ENCODE data around the gene METRN.

The METRN gene

GRCh38 chr16:707062-707538 lies 7.8 kb upstream of the METRN start:
- no peaks in the 10 kb centered on the region for H3K36me3 ChIP-seq (replicated peaks; ENCODE audit: insufficient read depth, low read length)
- no peak for TF ChIP-seq CTCF (IDR thresholded peaks at IDR 0.05; ENCODE audit: low read length)
- no peak for TF ChIP-seq EZH2 (optimal IDR thresholded peaks at IDR 0.05; ENCODE audit: low read depth, low read length)
- no peak for TF ChIP-seq EZH2phosphoT487 (IDR thresholded peaks at IDR 0.05; ENCODE audit: low read length)
- H3K9ac ChIP-seq (ENCODE audit: low read length): no peak overlapping the region
- no peak overlapping the region for H3K27ac ChIP-seq (ENCODE audit: low read length)
- no peaks in the 10 kb centered on the region for H3K4me1 ChIP-seq (ENCODE audit: low read length)
- peaks cover 75% of the 10 kb centered on the region for H3K27me3 ChIP-seq (replicated peaks; ENCODE audit: insufficient read depth, low read length)
- no peak overlapping the region for H3K4me2 ChIP-seq (ENCODE audit: low read depth, low read length)
- no peaks in the 10 kb centered on the region for H4K20me1 ChIP-seq (ENCODE audit: insufficient read depth, low read length)
- no peaks in the 10 kb centered on the region for H3K9me2 ChIP-seq (replicated peaks; ENCODE audit: insufficient read depth, low read length)
- H3F3A ChIP-seq (ENCODE audit: insufficient read depth, low read length): no peaks in the 10 kb centered on the region
- no peak for DNase-seq
- no peak overlapping the region for H3K4me3 ChIP-seq (ENCODE audit: low read length)
- no peaks in the 10 kb centered on the region for H3K9me3 ChIP-seq (replicated peaks; ENCODE audit: insufficient read depth, low read length)
- H3K79me2 ChIP-seq (ENCODE audit: low read length): no peaks in the 10 kb centered on the region
- H2AFZ ChIP-seq (ENCODE audit: low read length): no peak overlapping the region

GRCh38 chr16:708019-708418 lies 6.9 kb upstream of the METRN start:
- no peak overlapping the region for H3K4me3 ChIP-seq (ENCODE audit: low read length)
- no peaks in the 10 kb centered on the region for H3F3A ChIP-seq (ENCODE audit: insufficient read depth, low read length)
- no peak overlapping the region for H2AFZ ChIP-seq (ENCODE audit: low read length)
- H3K4me1 ChIP-seq (ENCODE audit: low read length): no peaks in the 10 kb centered on the region
- no peaks in the 10 kb centered on the region for H3K36me3 ChIP-seq (replicated peaks; ENCODE audit: insufficient read depth, low read length)
- no peaks in the 10 kb centered on the region for H4K20me1 ChIP-seq (ENCODE audit: insufficient read depth, low read length)
- H3K9ac ChIP-seq (ENCODE audit: low read length): no peak overlapping the region
- no peak for TF ChIP-seq CTCF (IDR thresholded peaks at IDR 0.05; ENCODE audit: low read length)
- TF ChIP-seq EZH2 (optimal IDR thresholded peaks at IDR 0.05; ENCODE audit: low read depth, low read length): no peak
- no peak for TF ChIP-seq EZH2phosphoT487 (IDR thresholded peaks at IDR 0.05; ENCODE audit: low read length)
- H3K9me3 ChIP-seq (replicated peaks; ENCODE audit: insufficient read depth, low read length): no peaks in the 10 kb centered on the region
- DNase-seq: no peak
- H3K79me2 ChIP-seq (ENCODE audit: low read length): no peaks in the 10 kb centered on the region
- H3K9me2 ChIP-seq (replicated peaks; ENCODE audit: insufficient read depth, low read length): no peaks in the 10 kb centered on the region
- peaks cover 66% of the 10 kb centered on the region for H3K27me3 ChIP-seq (replicated peaks; ENCODE audit: insufficient read depth, low read length)
- H3K4me2 ChIP-seq (ENCODE audit: low read depth, low read length): no peak overlapping the region
- no peak overlapping the region for H3K27ac ChIP-seq (ENCODE audit: low read length)

GRCh38 chr16:708959-709358 lies 6.0 kb upstream of the METRN start:
- Histone ChIP-seq H3K9me2 (replicated peaks; ENCODE audit: insufficient read depth, low read length) (no peaks in the 10 kb centered on the region), H2AFZ (ENCODE audit: low read length) (no peak overlapping the region), H3K79me2 (ENCODE audit: low read length) (no peaks in the 10 kb centered on the region), H4K20me1 (ENCODE audit: insufficient read depth, low read length) (no peaks in the 10 kb centered on the region), H3K36me3 (replicated peaks; ENCODE audit: insufficient read depth, low read length) (no peaks in the 10 kb centered on the region), H3K4me1 (ENCODE audit: low read length) (no peaks in the 10 kb centered on the region; the same call in 1 of the 2 replicates), H3K4me3 (ENCODE audit: low read length) (no peak overlapping the region), H3K9ac (ENCODE audit: low read length) (no peak overlapping the region), H3F3A (ENCODE audit: insufficient read depth, low read length) (no peaks in the 10 kb centered on the region), H3K27me3 (replicated peaks; ENCODE audit: insufficient read depth, low read length) (peaks cover 58% of the 10 kb centered on the region), H3K9me3 (replicated peaks; ENCODE audit: insufficient read depth, low read length) (no peaks in the 10 kb centered on the region), H3K4me2 (ENCODE audit: low read depth, low read length) (no peak overlapping the region), H3K27ac (ENCODE audit: low read length) (no peak overlapping the region)
- no peak for TF ChIP-seq EZH2 (optimal IDR thresholded peaks at IDR 0.05; ENCODE audit: low read depth, low read length)
- TF ChIP-seq CTCF (IDR thresholded peaks at IDR 0.05; ENCODE audit: low read length): no peak
- TF ChIP-seq EZH2phosphoT487 (IDR thresholded peaks at IDR 0.05; ENCODE audit: low read length): no peak
- DNase-seq: no peak

Data from MM.1S (cell line).